ENCODE measurements around the gene EMD. TPM values are rescaled to one million over a fixed set of nuclear protein-coding genes. Genes with fewer than 3 reads are reported as not detected.

The EMD gene
- polyA plus RNA-seq, 1 of the 3 experiments (the other 2 are of a cell fraction) = 68.0 TPM

DNA sequence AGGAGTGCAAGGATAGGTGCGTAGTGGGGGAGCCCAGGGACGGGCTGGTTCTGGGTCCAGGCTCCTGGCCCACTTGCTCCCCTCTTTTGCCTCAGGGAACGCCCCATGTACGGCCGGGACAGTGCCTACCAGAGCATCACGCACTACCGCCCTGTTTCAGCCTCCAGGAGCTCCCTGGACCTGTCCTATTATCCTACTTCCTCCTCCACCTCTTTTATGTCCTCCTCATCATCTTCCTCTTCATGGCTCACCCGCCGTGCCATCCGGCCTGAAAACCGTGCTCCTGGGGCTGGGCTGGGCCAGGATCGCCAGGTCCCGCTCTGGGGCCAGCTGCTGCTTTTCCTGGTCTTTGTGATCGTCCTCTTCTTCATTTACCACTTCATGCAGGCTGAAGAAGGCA, 1.7 kb downstream of the EMD start:
- no peaks in the 10 kb centered on the region; the same call in 1 of the 2 replicates for H3K27me3 ChIP-seq (ENCODE audit: insufficient read depth)
- peaks cover 10% of the 10 kb centered on the region for H3F3A ChIP-seq (replicated peaks; ENCODE audit: insufficient read depth)
- no peaks in the 10 kb centered on the region for H3K9me2 ChIP-seq
- H3K4me3 ChIP-seq (ENCODE audit: low read depth in 2 of 2, low read length in 1 of 2) = peak overlapping the region; percentile 61 to 73; a peak in 3 of 4 replicates
- H3K4me1 ChIP-seq (ENCODE audit: control insufficient read depth in 1 of 2, insufficient read depth in 2 of 2, low read depth in 1 of 2, low read length in 1 of 2) = peaks cover 0 to 17% of the 10 kb centered on the region in 2 experiments; a peak in 1 of 4 replicates
- no peak overlapping the region for H2AFZ ChIP-seq (ENCODE audit: low read depth)
- ChIA-PET CTCF (no interaction called here), POLR2A (no interaction called here)
- peak overlapping the region; percentile 97; the same call in 1 of the 2 replicates for H3K9ac ChIP-seq
- peak overlapping the region; percentile 81 for H3K4me2 ChIP-seq
- 65% methylated on average over 14 of the region's 14 CpGs for WGBS (ENCODE audit: low lambda C conversion rate)
- no peaks in the 10 kb centered on the region for H3K9me3 ChIP-seq
- DNase-seq = no peak
- H3K27ac ChIP-seq (ENCODE audit: low read depth in 2 of 2, low read length in 1 of 2) = no peak overlapping the region; a peak in 2 of 4 replicates
- peaks cover 29% of the 10 kb centered on the region for H3K79me2 ChIP-seq (ENCODE audit: insufficient read depth)
- no peaks in the 10 kb centered on the region for H4K20me1 ChIP-seq (ENCODE audit: insufficient read depth)
- TF ChIP-seq RXRA (IDR thresholded peaks at IDR 0.05; ENCODE audit: borderline replicate concordance, low read depth) (no peak), TCF12 (IDR thresholded peaks at IDR 0.05) (no peak), NFIC (IDR thresholded peaks at IDR 0.05; ENCODE audit: borderline replicate concordance) (no peak), FOXM1 (IDR thresholded peaks at IDR 0.05; ENCODE audit: low read depth) (no peak), YY1 (IDR thresholded peaks at IDR 0.05; ENCODE audit: low read depth) (no peak), SIN3A (IDR thresholded peaks at IDR 0.05; ENCODE audit: borderline replicate concordance, low read depth, low read length) (no peak), MXI1 (IDR thresholded peaks at IDR 0.05; ENCODE audit: low read depth, low read length) (no peak), MEF2A (IDR thresholded peaks at IDR 0.05; ENCODE audit: borderline replicate concordance, low read depth) (no peak), POLR2AphosphoS5 (IDR thresholded peaks at IDR 0.05; ENCODE audit: low read depth, low read length) (no peak)
- TF ChIP-seq, protein P1, sequence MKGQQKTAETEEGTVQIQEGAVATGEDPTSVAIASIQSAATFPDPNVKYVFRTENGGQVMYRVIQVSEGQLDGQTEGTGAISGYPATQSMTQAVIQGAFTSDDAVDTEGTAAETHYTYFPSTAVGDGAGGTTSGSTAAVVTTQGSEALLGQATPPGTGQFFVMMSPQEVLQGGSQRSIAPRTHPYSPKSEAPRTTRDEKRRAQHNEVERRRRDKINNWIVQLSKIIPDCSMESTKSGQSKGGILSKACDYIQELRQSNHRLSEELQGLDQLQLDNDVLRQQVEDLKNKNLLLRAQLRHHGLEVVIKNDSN (IDR thresholded peaks at IDR 0.05; ENCODE audit: borderline replicate concordance, low read depth) = no peak
- TF ChIP-seq, protein P2, sequence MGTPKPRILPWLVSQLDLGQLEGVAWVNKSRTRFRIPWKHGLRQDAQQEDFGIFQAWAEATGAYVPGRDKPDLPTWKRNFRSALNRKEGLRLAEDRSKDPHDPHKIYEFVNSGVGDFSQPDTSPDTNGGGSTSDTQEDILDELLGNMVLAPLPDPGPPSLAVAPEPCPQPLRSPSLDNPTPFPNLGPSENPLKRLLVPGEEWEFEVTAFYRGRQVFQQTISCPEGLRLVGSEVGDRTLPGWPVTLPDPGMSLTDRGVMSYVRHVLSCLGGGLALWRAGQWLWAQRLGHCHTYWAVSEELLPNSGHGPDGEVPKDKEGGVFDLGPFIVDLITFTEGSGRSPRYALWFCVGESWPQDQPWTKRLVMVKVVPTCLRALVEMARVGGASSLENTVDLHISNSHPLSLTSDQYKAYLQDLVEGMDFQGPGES (IDR thresholded peaks at IDR 0.05; ENCODE audit: low read depth, low read length) = no peak
- TF ChIP-seq, protein P3, sequence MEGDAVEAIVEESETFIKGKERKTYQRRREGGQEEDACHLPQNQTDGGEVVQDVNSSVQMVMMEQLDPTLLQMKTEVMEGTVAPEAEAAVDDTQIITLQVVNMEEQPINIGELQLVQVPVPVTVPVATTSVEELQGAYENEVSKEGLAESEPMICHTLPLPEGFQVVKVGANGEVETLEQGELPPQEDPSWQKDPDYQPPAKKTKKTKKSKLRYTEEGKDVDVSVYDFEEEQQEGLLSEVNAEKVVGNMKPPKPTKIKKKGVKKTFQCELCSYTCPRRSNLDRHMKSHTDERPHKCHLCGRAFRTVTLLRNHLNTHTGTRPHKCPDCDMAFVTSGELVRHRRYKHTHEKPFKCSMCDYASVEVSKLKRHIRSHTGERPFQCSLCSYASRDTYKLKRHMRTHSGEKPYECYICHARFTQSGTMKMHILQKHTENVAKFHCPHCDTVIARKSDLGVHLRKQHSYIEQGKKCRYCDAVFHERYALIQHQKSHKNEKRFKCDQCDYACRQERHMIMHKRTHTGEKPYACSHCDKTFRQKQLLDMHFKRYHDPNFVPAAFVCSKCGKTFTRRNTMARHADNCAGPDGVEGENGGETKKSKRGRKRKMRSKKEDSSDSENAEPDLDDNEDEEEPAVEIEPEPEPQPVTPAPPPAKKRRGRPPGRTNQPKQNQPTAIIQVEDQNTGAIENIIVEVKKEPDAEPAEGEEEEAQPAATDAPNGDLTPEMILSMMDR (IDR thresholded peaks at IDR 0.05) = no peak
- TF ChIP-seq, protein P4, sequence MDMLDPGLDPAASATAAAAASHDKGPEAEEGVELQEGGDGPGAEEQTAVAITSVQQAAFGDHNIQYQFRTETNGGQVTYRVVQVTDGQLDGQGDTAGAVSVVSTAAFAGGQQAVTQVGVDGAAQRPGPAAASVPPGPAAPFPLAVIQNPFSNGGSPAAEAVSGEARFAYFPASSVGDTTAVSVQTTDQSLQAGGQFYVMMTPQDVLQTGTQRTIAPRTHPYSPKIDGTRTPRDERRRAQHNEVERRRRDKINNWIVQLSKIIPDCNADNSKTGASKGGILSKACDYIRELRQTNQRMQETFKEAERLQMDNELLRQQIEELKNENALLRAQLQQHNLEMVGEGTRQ (IDR thresholded peaks at IDR 0.05; ENCODE audit: borderline replicate concordance, low read depth, low read length) = no peak
- no peaks in the 10 kb centered on the region for H3K36me3 ChIP-seq (replicated peaks in 1 of 2; ENCODE audit: control insufficient read depth in 1 of 2, insufficient read depth in 2 of 2, low read length in 1 of 2)

DNA sequence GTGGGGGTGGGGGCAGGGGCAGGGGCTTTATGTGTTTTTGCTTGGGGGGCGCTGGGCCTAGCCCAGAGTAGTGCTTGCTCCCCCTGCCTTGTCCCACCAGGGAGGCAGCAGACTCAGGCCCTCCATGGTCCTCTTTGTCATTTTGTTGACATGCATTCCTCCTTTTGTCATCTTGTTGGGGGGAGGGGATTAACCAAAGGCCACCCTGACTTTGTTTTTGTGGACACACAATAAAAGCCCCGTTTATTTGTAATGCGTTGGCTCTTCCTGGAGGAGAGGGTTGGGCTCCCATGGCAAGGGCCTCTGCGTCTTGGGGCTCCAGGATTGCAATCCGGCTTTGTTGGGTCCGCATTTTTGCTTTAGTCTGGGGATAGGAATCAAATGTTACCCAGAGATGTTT, 2.2 kb downstream of the EMD start:
- Histone ChIP-seq H3K9me3 (no peaks in the 10 kb centered on the region), H3K36me3 (replicated peaks in 1 of 2; ENCODE audit: control insufficient read depth in 1 of 2, insufficient read depth in 2 of 2, low read length in 1 of 2) (no peaks in the 10 kb centered on the region), H3K27ac (ENCODE audit: low read depth in 2 of 2, low read length in 1 of 2) (no peak overlapping the region), H3F3A (replicated peaks; ENCODE audit: insufficient read depth) (peaks cover 10% of the 10 kb centered on the region), H3K4me1 (ENCODE audit: control insufficient read depth in 1 of 2, insufficient read depth in 2 of 2, low read depth in 1 of 2, low read length in 1 of 2) (peaks cover 0 to 17% of the 10 kb centered on the region in 2 experiments; a peak in 1 of 4 replicates), H2AFZ (ENCODE audit: low read depth) (no peak overlapping the region), H3K79me2 (ENCODE audit: insufficient read depth) (peaks cover 29% of the 10 kb centered on the region), H3K4me3 (ENCODE audit: low read depth in 2 of 2, low read length in 1 of 2) (no peak overlapping the region), H3K9ac (no peak overlapping the region), H4K20me1 (ENCODE audit: insufficient read depth) (no peaks in the 10 kb centered on the region), H3K4me2 (no peak overlapping the region), H3K9me2 (no peaks in the 10 kb centered on the region), H3K27me3 (ENCODE audit: insufficient read depth) (no peaks in the 10 kb centered on the region; the same call in 1 of the 2 replicates)
- ChIA-PET CTCF (no interaction called here), POLR2A (interaction anchor here (1.2 kb wide), 1 partner anchor 34 kb away, joined by 4 read pairs; no protein-coding TSS in a partner anchor)
- DNase-seq = no peak
- 43% methylated on average over 6 of the region's 6 CpGs for WGBS (ENCODE audit: low lambda C conversion rate)
- TF ChIP-seq MEF2A (IDR thresholded peaks at IDR 0.05; ENCODE audit: borderline replicate concordance, low read depth) (no peak), EP300 (IDR thresholded peaks at IDR 0.05; ENCODE audit: borderline replicate concordance in 1 of 2, low read depth in 1 of 2, low read length in 1 of 2) (no peak), FOXJ3 (CRISPR knock-in tag; IDR thresholded peaks at IDR 0.05) (no peak), FOSL2 (IDR thresholded peaks at IDR 0.05; ENCODE audit: borderline replicate concordance, low read depth) (no peak), EZH2phosphoT487 (IDR thresholded peaks at IDR 0.05; ENCODE audit: borderline replicate concordance, low read depth) (no peak), TCF12 (IDR thresholded peaks at IDR 0.05) (no peak), SIN3A (IDR thresholded peaks at IDR 0.05; ENCODE audit: borderline replicate concordance, low read depth, low read length) (no peak), RXRA (IDR thresholded peaks at IDR 0.05; ENCODE audit: borderline replicate concordance, low read depth) (no peak), FOXM1 (IDR thresholded peaks at IDR 0.05; ENCODE audit: low read depth) (no peak)
- TF ChIP-seq, protein P1 (IDR thresholded peaks at IDR 0.05; ENCODE audit: borderline replicate concordance, low read depth) = no peak
- TF ChIP-seq, protein P5, sequence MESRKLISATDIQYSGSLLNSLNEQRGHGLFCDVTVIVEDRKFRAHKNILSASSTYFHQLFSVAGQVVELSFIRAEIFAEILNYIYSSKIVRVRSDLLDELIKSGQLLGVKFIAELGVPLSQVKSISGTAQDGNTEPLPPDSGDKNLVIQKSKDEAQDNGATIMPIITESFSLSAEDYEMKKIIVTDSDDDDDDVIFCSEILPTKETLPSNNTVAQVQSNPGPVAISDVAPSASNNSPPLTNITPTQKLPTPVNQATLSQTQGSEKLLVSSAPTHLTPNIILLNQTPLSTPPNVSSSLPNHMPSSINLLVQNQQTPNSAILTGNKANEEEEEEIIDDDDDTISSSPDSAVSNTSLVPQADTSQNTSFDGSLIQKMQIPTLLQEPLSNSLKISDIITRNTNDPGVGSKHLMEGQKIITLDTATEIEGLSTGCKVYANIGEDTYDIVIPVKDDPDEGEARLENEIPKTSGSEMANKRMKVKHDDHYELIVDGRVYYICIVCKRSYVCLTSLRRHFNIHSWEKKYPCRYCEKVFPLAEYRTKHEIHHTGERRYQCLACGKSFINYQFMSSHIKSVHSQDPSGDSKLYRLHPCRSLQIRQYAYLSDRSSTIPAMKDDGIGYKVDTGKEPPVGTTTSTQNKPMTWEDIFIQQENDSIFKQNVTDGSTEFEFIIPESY (IDR thresholded peaks at IDR 0.05; ENCODE audit: borderline replicate concordance, low read depth) = no peak
